ENCODE results near the gene LRRC59.
"Not testable (repeated sequence)": the region's sequence is repeated elsewhere in the genome, so short reads cannot be mapped to it uniquely, and the experiment has no call there.

LRRC59 gene

GRCh38 chr17:50397111-50397918 lies at the start of gene LRRC59:
TSS of gene LRRC59 (minus strand) at chr17:50397523. CDS start at chr17:50397317, 206 bp downstream.
- DNase-seq (ENCODE audit: low spot score): peak; percentile 93

- no peak for DNase-seq (ENCODE audit: low spot score)
Measured at GRCh38 chr17:50445730-50446325, 48.5 kb upstream of the LRRC59 start.

- no peak for DNase-seq (ENCODE audit: low spot score)
Measured at GRCh38 chr17:50444841-50445715, 47.8 kb upstream of the LRRC59 start.

DNA sequence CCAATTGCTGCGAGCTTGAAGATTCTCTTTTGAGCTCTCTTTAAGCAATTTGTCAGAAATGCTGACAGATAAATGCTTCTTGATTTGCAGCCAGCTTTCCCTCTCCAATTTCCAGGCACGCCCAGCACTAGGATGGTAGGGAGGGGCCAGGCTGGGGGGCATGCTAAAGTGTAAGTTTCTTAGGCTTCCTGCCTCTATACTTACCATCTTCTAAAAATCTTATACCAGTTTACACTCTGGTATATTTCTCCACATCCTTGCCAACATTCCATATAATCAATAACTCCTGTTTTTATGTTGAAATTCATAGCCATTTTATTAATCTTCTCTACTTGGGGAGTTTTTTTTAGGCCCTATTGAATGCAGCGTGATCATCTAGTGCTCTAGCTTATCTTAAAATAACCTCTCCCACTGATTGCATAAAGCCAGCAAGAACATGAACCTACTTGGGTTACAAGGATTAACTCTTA lies 46.2 kb upstream of the LRRC59 start:
- no peak for DNase-seq (ENCODE audit: low spot score)

- DNase-seq (ENCODE audit: low spot score): no peak
Measured at GRCh38 chr17:50440838-50441829, 43.8 kb upstream of the LRRC59 start.

DNA sequence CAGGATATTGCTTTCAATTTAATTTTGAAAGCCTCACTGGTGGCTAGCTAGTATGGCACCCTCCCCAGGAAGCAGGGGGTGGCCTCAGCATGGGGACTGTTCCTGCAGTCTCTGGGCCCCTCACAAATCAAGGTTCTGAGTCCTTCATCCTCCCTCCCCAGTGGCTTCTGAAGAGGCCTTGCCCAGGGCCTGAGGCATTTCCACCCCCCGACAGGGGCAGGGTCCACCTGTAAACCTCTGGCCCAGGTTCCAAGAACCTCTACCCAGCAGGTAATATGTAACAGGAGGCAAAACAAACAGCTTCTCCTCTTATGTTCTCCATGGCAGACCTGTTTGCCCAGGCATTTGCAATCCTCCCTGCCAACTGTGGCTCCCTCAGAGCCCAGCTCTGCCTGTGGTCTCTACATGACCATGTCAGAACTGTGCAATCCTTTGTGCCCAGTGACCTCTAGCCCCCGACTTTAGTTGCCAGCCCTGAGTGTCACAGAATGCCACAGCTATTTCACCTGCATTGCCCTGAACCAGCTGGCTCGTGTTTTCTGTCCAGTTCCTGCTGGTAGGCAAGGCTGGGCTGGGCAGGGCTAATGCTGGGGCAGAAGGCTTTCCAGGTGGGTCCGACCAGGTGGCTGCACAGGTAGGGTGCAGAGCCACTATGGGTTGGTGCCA lies 43.0 kb upstream of the LRRC59 start:
- DNase-seq (ENCODE audit: low spot score): no peak

- no peak for DNase-seq (ENCODE audit: low spot score)
Measured at GRCh38 chr17:50439008-50439407, 41.7 kb upstream of the LRRC59 start.

GRCh38 chr17:50437409-50437808 lies 40.1 kb upstream of the LRRC59 start:
- DNase-seq (ENCODE audit: low spot score): no peak

DNA sequence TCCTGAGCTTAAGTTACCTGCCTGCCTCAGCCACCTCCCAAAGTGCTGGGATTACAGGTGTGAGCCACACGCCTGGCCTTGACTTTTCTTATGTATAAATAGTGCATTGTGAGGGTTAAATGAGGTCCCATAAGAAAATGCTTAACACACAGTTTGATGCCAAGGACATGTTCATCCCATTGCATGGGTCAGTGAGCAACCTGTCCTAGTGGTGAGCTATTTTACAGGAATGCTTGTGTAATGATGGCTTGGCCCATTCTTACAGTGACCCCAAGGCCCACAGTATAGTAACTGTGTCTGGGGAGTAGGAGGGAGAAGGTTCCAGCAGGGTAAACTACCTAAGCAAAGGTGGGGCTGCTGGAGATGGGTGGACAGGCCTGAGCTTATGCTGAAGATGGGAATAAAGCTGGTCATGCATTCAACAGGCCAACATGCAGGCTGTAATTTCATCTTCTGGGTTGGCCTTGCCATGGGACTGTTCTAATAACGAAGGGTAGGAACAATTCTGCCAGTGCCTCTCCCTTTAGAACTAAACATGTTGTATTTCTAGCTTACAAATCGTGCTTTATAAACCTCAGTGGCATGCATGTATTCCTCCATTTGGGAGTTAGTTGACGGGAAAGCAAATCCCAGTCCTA lies 34.9 kb upstream of the LRRC59 start:
- DNase-seq (ENCODE audit: low spot score): no peak

GRCh38 chr17:50430821-50431618 lies 33.7 kb upstream of the LRRC59 start:
- DNase-seq (ENCODE audit: low spot score): no peak

DNA sequence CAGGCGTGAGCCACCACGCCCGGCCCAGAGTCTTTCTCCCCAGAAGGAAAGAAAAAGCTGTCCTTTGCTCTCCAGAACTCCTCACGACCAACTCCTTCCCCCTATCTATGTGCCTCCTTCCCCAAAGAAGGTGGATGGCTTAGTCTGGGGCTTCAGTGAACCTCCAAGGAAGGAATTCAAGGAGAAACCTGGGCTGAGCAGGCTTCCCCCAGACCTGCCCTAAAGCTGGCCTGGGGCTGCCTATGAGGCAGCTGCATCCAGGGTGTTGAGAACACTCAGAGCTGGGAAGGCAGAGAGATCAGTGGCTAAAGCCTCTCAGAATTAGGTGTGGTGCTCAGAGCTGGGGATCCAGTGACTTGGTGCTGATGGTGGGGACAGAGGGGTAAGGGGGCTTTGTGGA lies 32.5 kb upstream of the LRRC59 start:
- DNase-seq (ENCODE audit: low spot score): no peak

DNA sequence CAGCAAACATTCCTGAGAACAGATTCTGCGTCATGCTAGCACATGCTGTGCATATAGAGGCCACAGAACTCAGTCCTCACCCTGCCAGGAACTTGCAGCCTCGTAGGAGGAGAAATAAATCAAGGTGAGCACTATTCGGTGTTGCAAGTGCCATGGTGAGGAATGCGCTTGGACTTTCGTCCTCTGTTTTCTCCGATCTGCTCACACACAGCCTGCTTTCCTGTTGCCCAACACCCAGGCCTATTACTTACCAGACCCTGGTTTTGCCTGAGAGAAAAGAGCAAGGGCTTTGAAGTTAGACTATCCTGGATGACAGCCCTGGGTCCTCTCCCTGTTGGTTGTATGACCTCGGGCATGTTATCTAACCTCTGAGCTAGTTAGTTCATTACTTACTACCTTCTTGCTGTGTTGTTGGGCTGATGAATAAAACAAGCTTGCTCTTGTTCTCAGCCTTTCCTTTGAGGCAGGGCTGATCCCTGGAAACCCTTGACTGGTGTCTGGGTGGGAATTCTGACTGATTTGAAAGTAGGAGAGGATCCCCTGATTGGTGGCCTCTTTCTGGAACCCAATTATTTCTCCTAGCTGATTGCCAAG lies 31.6 kb upstream of the LRRC59 start:
- DNase-seq (ENCODE audit: low spot score): no peak

DNA sequence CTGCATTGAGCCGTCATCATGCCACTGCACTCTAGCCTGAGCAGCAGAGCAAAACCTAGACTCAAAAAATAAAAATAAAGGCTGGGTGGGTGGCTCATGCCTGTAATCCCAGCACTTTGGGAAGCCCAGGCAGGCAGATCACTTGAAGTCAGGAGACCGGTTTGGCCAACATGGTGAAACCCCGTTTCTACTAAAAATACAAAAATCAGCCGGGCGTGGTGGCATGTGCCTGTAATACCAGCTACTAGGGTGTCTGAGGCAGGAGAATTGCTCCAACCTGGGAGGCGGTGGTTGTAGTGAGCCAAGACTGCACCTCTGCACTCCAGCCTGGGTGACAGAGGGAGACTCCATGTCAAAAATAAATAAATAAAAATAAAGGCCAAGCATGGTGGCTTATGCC lies 30.8 kb upstream of the LRRC59 start:
- DNase-seq (ENCODE audit: low spot score): not testable (repeated sequence)

GRCh38 chr17:50426814-50427787 lies 29.8 kb upstream of the LRRC59 start:
- peak; percentile 16 for DNase-seq (ENCODE audit: low spot score)

DNA sequence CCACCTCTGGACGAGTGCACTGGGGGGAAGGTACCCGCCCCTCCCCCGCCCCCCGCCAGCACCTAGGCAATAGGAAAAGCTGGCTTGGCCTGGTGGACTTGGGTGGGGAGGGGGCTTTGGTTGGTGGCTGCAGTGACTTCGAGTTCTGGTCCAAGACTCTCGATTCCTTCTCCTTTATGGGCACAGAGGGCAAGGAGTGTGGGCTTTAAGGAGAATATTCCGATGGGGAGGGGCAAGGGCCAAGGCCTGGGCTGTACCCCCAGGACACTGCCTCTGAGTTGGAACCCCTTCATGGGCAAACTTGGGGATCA lies 29.1 kb upstream of the LRRC59 start:
- DNase-seq (ENCODE audit: low spot score): no peak

DNA sequence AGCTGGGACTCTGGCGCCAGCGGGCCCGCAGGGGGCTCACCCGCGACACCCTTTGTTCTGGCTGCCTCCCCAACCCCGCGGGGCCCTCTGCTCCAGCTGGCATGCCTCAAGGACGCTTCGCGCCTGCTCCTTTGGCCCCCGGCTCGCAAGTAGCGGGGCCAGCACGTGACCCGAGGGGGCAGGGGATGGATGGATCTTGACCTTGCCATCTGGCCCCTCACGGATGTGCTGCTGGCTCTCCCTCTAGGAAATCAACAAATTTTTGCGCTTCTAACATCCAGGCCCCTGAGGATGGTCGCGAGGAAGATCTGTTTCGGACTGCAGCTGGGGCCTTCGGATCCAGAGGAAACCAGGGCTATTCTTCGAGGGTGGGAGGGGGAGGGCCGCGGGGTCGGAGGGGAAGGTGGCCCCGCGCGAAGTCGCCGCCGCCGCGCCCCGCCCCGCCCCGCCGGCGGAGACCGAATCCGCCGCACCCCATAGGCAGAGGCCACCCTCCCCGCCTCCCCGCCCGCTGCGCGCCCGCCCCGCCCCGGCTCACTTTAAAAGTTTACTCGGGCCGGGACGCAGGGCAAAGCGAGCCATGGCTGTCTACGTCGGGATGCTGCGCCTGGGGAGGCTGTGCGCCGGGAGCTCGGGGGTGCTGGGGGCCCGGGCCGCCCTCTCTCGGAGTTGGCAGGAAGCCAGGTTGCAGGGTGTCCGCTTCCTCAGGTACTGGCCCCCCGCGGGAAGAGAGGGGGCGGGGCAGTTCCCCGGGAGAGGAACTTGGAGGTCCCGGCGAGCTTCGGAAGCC lies 28.6 kb upstream of the LRRC59 start, which contains the start of gene ACSF2:
Gene ACSF2, plus strand, starts transcription at position 537 of the 790 bp plus-strand sequence. Its CDS starts 44 bp downstream, at position 581.
- peak; percentile 68 for DNase-seq (ENCODE audit: low spot score)

Data from CD4-positive, alpha-beta T cell treated with Interleukin-15 for 4 hours (primary cell).